ENCODE data around the gene SFTA2. TPM values are rescaled to one million over a fixed set of nuclear protein-coding genes. Genes with fewer than 3 reads are reported as not detected.

The SFTA2 gene
- polyA plus RNA-seq, 3 donors, result not detected

GRCh38 chr6:30882759-30883684 is 48.9 kb downstream of the SFTA2 start:
- no peak for TF ChIP-seq CTCF (IDR thresholded peaks at IDR 0.05)
- no peak for DNase-seq
- WGBS (ENCODE audit: insufficient coverage), result 90% methylated on average over 9 of the region's 15 CpGs
- H3K4me2 ChIP-seq (replicated peaks; ENCODE audit: extremely low read depth, low read length, poor library complexity, severe bottlenecking), result no peak overlapping the region
- intact Hi-C loops (cut with micrococcal nuclease), result loop anchor here in 1 of 2 donors (5.0 kb wide), 1 partner anchor 41 kb away; no protein-coding TSS in a partner anchor
- no peaks in the 10 kb centered on the region for H4K20me1 ChIP-seq (ENCODE audit: insufficient read depth, low read length)
- no peaks in the 10 kb centered on the region for H3K36me3 ChIP-seq (replicated peaks in 1 of 2; ENCODE audit: control insufficient read depth in 1 of 2, insufficient read depth in 2 of 2, low read length in 2 of 2)
- H3K4me3 ChIP-seq (replicated peaks in 1 of 3; ENCODE audit: low read depth in 2 of 3, low read length in 3 of 3), result no peak overlapping the region
- H3K4me1 Mint-ChIP-seq, result peaks cover 23% of the 10 kb centered on the region
- peaks cover 0 to 5% (median 0%) of the 10 kb centered on the region in 7 donors for H3K9me3 Mint-ChIP-seq
- no peaks in the 10 kb centered on the region for H3K9me3 ChIP-seq (replicated peaks in 1 of 2; ENCODE audit: control insufficient read depth in 1 of 2, insufficient read depth in 1 of 2, low read length in 2 of 2)
- peak overlapping the region; percentile 73 to 79 for H3K4me3 Mint-ChIP-seq
- peaks cover 4 to 55% of the 10 kb centered on the region in 2 donors for H3K27me3 ChIP-seq (ENCODE audit: control insufficient read depth in 2 of 2, insufficient read depth in 2 of 2, low read length in 2 of 2)
- H3K4me1 ChIP-seq (ENCODE audit: control insufficient read depth in 1 of 2, insufficient read depth in 2 of 2, low read length in 2 of 2), result peaks cover 10 to 11% of the 10 kb centered on the region in 2 donors
- H3K27ac ChIP-seq (ENCODE audit: low read depth in 1 of 2, low read length in 2 of 2), result no peak overlapping the region
- peaks cover 0 to 5% of the 10 kb centered on the region in 2 donors for H3K36me3 Mint-ChIP-seq
- H3K27me3 Mint-ChIP-seq (ENCODE audit: low read depth in 3 of 3), result peaks cover 36 to 58% (median 42%) of the 10 kb centered on the region in 3 donors
- no peak overlapping the region for H3K9ac ChIP-seq (ENCODE audit: insufficient read depth, low read length, poor library complexity, severe bottlenecking)
- H2AFZ ChIP-seq (ENCODE audit: insufficient read depth, low read depth, low read length, poor library complexity, severe bottlenecking), result no peak overlapping the region
- peak overlapping the region in 2 of 7 donors; percentile 5 to 74 for H3K27ac Mint-ChIP-seq
- no peaks in the 10 kb centered on the region for H3K79me2 ChIP-seq (ENCODE audit: insufficient read depth, low read length)

GRCh38 chr6:30882204-30882758 is 49.7 kb downstream of the SFTA2 start:
- no peaks in the 10 kb centered on the region for H4K20me1 ChIP-seq (ENCODE audit: insufficient read depth, low read length)
- WGBS (ENCODE audit: insufficient coverage), result 94% methylated on average over 6 of the region's 8 CpGs
- Mint-ChIP-seq H3K4me3 (no peak overlapping the region), H3K27me3 (ENCODE audit: low read depth in 3 of 3) (peaks cover 38 to 58% (median 42%) of the 10 kb centered on the region in 3 donors), H3K36me3 (peaks cover 0 to 5% of the 10 kb centered on the region in 2 donors), H3K9me3 (peaks cover 0 to 5% (median 0%) of the 10 kb centered on the region in 7 donors), H3K4me1 (peaks cover 29% of the 10 kb centered on the region), H3K27ac (no peak overlapping the region)
- no peak overlapping the region for H3K27ac ChIP-seq (ENCODE audit: low read depth in 1 of 2, low read length in 2 of 2)
- H3K9me3 ChIP-seq (replicated peaks in 1 of 2; ENCODE audit: control insufficient read depth in 1 of 2, insufficient read depth in 1 of 2, low read length in 2 of 2), result no peaks in the 10 kb centered on the region
- peaks cover 17 to 18% of the 10 kb centered on the region in 2 donors for H3K4me1 ChIP-seq (ENCODE audit: control insufficient read depth in 1 of 2, insufficient read depth in 2 of 2, low read length in 2 of 2)
- H3K9ac ChIP-seq (ENCODE audit: insufficient read depth, low read length, poor library complexity, severe bottlenecking), result no peak overlapping the region
- H2AFZ ChIP-seq (ENCODE audit: insufficient read depth, low read depth, low read length, poor library complexity, severe bottlenecking), result no peak overlapping the region
- H3K36me3 ChIP-seq (replicated peaks in 1 of 2; ENCODE audit: control insufficient read depth in 1 of 2, insufficient read depth in 2 of 2, low read length in 2 of 2), result no peaks in the 10 kb centered on the region
- H3K4me2 ChIP-seq (replicated peaks; ENCODE audit: extremely low read depth, low read length, poor library complexity, severe bottlenecking), result no peak overlapping the region
- intact Hi-C loops (cut with micrococcal nuclease), result loop anchor here in 1 of 2 donors (5.0 kb wide), 1 partner anchor 40 kb away; no protein-coding TSS in a partner anchor
- TF ChIP-seq CTCF (IDR thresholded peaks at IDR 0.05), result no peak
- no peak for DNase-seq
- H3K27me3 ChIP-seq (ENCODE audit: control insufficient read depth in 2 of 2, insufficient read depth in 2 of 2, low read length in 2 of 2), result peaks cover 4 to 55% of the 10 kb centered on the region in 2 donors
- no peak overlapping the region for H3K4me3 ChIP-seq (replicated peaks in 1 of 3; ENCODE audit: low read depth in 2 of 3, low read length in 3 of 3)
- H3K79me2 ChIP-seq (ENCODE audit: insufficient read depth, low read length), result no peaks in the 10 kb centered on the region
